ENCODE results near the gene ANKRD42.

Gene ANKRD42

DNA sequence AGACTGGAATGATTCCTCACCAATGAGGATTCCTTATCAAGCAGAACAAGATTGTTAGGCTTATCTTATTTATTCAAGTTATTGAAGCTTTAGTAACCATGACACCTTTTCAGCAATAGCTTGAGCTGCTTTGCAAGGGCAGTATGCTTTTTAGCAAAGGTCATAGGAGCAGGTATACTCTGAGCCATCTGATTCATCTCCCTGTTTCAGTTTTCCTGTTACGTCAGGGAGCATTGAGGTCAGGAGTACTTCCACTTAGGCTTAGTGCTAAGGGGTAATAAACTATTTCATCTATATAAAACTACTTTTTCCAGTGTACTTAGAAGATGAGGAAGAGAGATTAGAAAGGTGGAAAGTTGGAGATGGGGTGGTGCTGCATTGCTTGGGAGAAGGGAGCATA, 17.7 kb upstream of the ANKRD42 start:
- no peak overlapping the region for H2BK15ac ChIP-seq (ENCODE audit: low read depth, poor library complexity, severe bottlenecking)
- H4K8ac ChIP-seq (ENCODE audit: low read length) = no peak overlapping the region
- H3K23ac ChIP-seq (ENCODE audit: low read length in 2 of 2) = no peak overlapping the region
- no peak for DNase-seq
- H3K4ac ChIP-seq (ENCODE audit: low read depth in 1 of 2, low read length in 2 of 2) = no peak overlapping the region
- peaks cover 27 to 85% of the 10 kb centered on the region in 2 experiments for H3K36me3 ChIP-seq (ENCODE audit: control insufficient read depth in 1 of 2, insufficient read depth in 2 of 2, low read depth in 1 of 2, low read length in 2 of 2)
- peaks cover 2% of the 10 kb centered on the region for H3K4me1 ChIP-seq (ENCODE audit: control insufficient read depth, insufficient read depth, low read depth, low read length)
- no peak overlapping the region for H2BK5ac ChIP-seq (ENCODE audit: low read depth, low read length, poor library complexity, severe bottlenecking)
- H2AK5ac ChIP-seq (ENCODE audit: low read length, severe bottlenecking) = no peak overlapping the region
- no peak overlapping the region for H3K14ac ChIP-seq (ENCODE audit: low read length in 2 of 2)
- no peak overlapping the region for H2AFZ ChIP-seq (ENCODE audit: low read depth, low read length)
- no peak overlapping the region for H3K18ac ChIP-seq (ENCODE audit: low read depth in 1 of 2, low read length in 2 of 2)
- peaks cover 2% of the 10 kb centered on the region for H3K79me1 ChIP-seq (replicated peaks; ENCODE audit: low read length, poor library complexity, severe bottlenecking)
- no peaks in the 10 kb centered on the region for H3K27me3 ChIP-seq (ENCODE audit: control insufficient read depth in 1 of 2, insufficient read depth in 1 of 2, low read length in 2 of 2)
- no peak overlapping the region for H3K4me3 ChIP-seq (ENCODE audit: insufficient read depth in 1 of 2, low read depth in 1 of 2, low read length in 2 of 2)
- no peak overlapping the region for H2BK120ac ChIP-seq (ENCODE audit: low read depth, low read length)
- no CpG with 5 or more reads among the region's 1 CpG for WGBS
- no peak overlapping the region for H3K9ac ChIP-seq (ENCODE audit: low read length)
- no peak overlapping the region for H4K91ac ChIP-seq (ENCODE audit: low read length)
- H3K9me3 ChIP-seq (ENCODE audit: control insufficient read depth, low read length) = no peaks in the 10 kb centered on the region
- no peak overlapping the region for H2BK12ac ChIP-seq (ENCODE audit: low read length in 2 of 2)
- H3K27ac ChIP-seq (ENCODE audit: low read length, poor library complexity, severe bottlenecking) = no peak overlapping the region
- no peak overlapping the region for H3K4me2 ChIP-seq (ENCODE audit: low read length, poor library complexity, severe bottlenecking)

DNA sequence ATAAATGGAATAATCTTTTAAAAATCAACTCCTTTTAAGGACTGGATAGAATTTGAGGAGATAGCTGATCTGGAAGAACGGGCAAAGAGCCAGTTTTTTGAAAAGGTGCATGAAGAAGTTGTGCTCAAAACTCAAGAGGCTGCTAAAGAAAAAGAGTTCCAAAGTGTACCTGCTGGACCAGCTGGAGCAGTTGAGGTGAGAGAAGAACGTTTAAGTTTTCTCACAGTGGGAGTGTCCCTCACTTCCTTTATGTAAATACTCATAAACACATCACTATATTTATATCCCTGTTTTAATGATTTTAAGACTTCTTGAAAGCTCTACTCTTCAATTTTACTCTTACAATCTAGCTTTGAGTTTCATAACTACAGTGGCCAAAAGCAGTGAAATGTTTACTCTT, 11.7 kb upstream of the ANKRD42 start:
- Histone ChIP-seq H4K91ac (ENCODE audit: low read length) (no peak overlapping the region), H3K27ac (ENCODE audit: low read length, poor library complexity, severe bottlenecking) (no peak overlapping the region), H3K27me3 (ENCODE audit: control insufficient read depth in 1 of 2, insufficient read depth in 1 of 2, low read length in 2 of 2) (no peaks in the 10 kb centered on the region), H2BK12ac (ENCODE audit: low read length in 2 of 2) (no peak overlapping the region), H3K4me3 (ENCODE audit: insufficient read depth in 1 of 2, low read depth in 1 of 2, low read length in 2 of 2) (no peak overlapping the region), H3K4me1 (ENCODE audit: control insufficient read depth, insufficient read depth, low read depth, low read length) (no peaks in the 10 kb centered on the region), H2AFZ (ENCODE audit: low read depth, low read length) (no peak overlapping the region), H3K9ac (ENCODE audit: low read length) (peak overlapping the region; percentile 13), H3K79me1 (replicated peaks; ENCODE audit: low read length, poor library complexity, severe bottlenecking) (peaks cover 4% of the 10 kb centered on the region), H3K18ac (ENCODE audit: low read depth in 1 of 2, low read length in 2 of 2) (no peak overlapping the region), H2BK15ac (ENCODE audit: low read depth, poor library complexity, severe bottlenecking) (no peak overlapping the region), H3K4me2 (ENCODE audit: low read length, poor library complexity, severe bottlenecking) (no peak overlapping the region), H3K23ac (ENCODE audit: low read length in 2 of 2) (no peak overlapping the region), H3K4ac (ENCODE audit: low read depth in 1 of 2, low read length in 2 of 2) (no peak overlapping the region), H3K14ac (ENCODE audit: low read length in 2 of 2) (no peak overlapping the region), H4K8ac (ENCODE audit: low read length) (no peak overlapping the region), H2AK5ac (ENCODE audit: low read length, severe bottlenecking) (no peak overlapping the region), H2BK120ac (ENCODE audit: low read depth, low read length) (no peak overlapping the region), H2BK5ac (ENCODE audit: low read depth, low read length, poor library complexity, severe bottlenecking) (peak overlapping the region; percentile 31), H3K36me3 (ENCODE audit: control insufficient read depth in 1 of 2, insufficient read depth in 2 of 2, low read depth in 1 of 2, low read length in 2 of 2) (peaks cover 21 to 95% of the 10 kb centered on the region in 2 experiments), H3K9me3 (ENCODE audit: control insufficient read depth, low read length) (no peaks in the 10 kb centered on the region)
- whole genome bisulfite sequencing = 100% methylated on average over 1 of the region's 2 CpGs
- no peak for DNase-seq

- Histone ChIP-seq H3K4ac (ENCODE audit: low read depth in 1 of 2, low read length in 2 of 2) (no peak overlapping the region), H4K91ac (ENCODE audit: low read length) (no peak overlapping the region), H3K23ac (ENCODE audit: low read length in 2 of 2) (no peak overlapping the region), H3K79me1 (replicated peaks; ENCODE audit: low read length, poor library complexity, severe bottlenecking) (peaks cover 3% of the 10 kb centered on the region), H2AFZ (ENCODE audit: low read depth, low read length) (no peak overlapping the region), H3K14ac (ENCODE audit: low read length in 2 of 2) (no peak overlapping the region), H4K8ac (ENCODE audit: low read length) (no peak overlapping the region), H3K4me2 (ENCODE audit: low read length, poor library complexity, severe bottlenecking) (no peak overlapping the region), H2AK5ac (ENCODE audit: low read length, severe bottlenecking) (no peak overlapping the region), H2BK5ac (ENCODE audit: low read depth, low read length, poor library complexity, severe bottlenecking) (no peak overlapping the region), H2BK15ac (ENCODE audit: low read depth, poor library complexity, severe bottlenecking) (no peak overlapping the region), H3K4me3 (ENCODE audit: insufficient read depth in 1 of 2, low read depth in 1 of 2, low read length in 2 of 2) (no peak overlapping the region), H3K36me3 (ENCODE audit: control insufficient read depth in 1 of 2, insufficient read depth in 2 of 2, low read depth in 1 of 2, low read length in 2 of 2) (peaks cover 15 to 93% of the 10 kb centered on the region in 2 experiments), H3K9ac (ENCODE audit: low read length) (no peak overlapping the region), H3K9me3 (ENCODE audit: control insufficient read depth, low read length) (no peaks in the 10 kb centered on the region), H3K27me3 (ENCODE audit: control insufficient read depth in 1 of 2, insufficient read depth in 1 of 2, low read length in 2 of 2) (no peaks in the 10 kb centered on the region), H2BK12ac (ENCODE audit: low read length in 2 of 2) (no peak overlapping the region), H3K27ac (ENCODE audit: low read length, poor library complexity, severe bottlenecking) (no peak overlapping the region), H2BK120ac (ENCODE audit: low read depth, low read length) (no peak overlapping the region), H3K4me1 (ENCODE audit: control insufficient read depth, insufficient read depth, low read depth, low read length) (no peaks in the 10 kb centered on the region), H3K18ac (ENCODE audit: low read depth in 1 of 2, low read length in 2 of 2) (no peak overlapping the region)
- no peak for DNase-seq
- 100% methylated on average over 1 of the region's 1 CpG for WGBS
Observed at GRCh38 chr11:83185767-83186166, 7.7 kb upstream of the ANKRD42 start.

- Histone ChIP-seq H3K4me1 (ENCODE audit: control insufficient read depth, insufficient read depth, low read depth, low read length) (peaks cover 4% of the 10 kb centered on the region), H3K36me3 (ENCODE audit: control insufficient read depth in 1 of 2, insufficient read depth in 2 of 2, low read depth in 1 of 2, low read length in 2 of 2) (peaks cover 18 to 94% of the 10 kb centered on the region in 2 experiments), H3K4me2 (ENCODE audit: low read length, poor library complexity, severe bottlenecking) (no peak overlapping the region), H3K27me3 (ENCODE audit: control insufficient read depth in 1 of 2, insufficient read depth in 1 of 2, low read length in 2 of 2) (no peaks in the 10 kb centered on the region), H3K4ac (ENCODE audit: low read depth in 1 of 2, low read length in 2 of 2) (no peak overlapping the region), H2AK5ac (ENCODE audit: low read length, severe bottlenecking) (no peak overlapping the region), H3K9ac (ENCODE audit: low read length) (no peak overlapping the region), H3K23ac (ENCODE audit: low read length in 2 of 2) (no peak overlapping the region), H2BK15ac (ENCODE audit: low read depth, poor library complexity, severe bottlenecking) (no peak overlapping the region), H2BK120ac (ENCODE audit: low read depth, low read length) (no peak overlapping the region), H4K91ac (ENCODE audit: low read length) (no peak overlapping the region), H2AFZ (ENCODE audit: low read depth, low read length) (no peak overlapping the region), H3K14ac (ENCODE audit: low read length in 2 of 2) (no peak overlapping the region), H3K4me3 (ENCODE audit: insufficient read depth in 1 of 2, low read depth in 1 of 2, low read length in 2 of 2) (no peak overlapping the region), H2BK12ac (ENCODE audit: low read length in 2 of 2) (no peak overlapping the region), H3K79me1 (replicated peaks; ENCODE audit: low read length, poor library complexity, severe bottlenecking) (peaks cover 3% of the 10 kb centered on the region), H3K9me3 (ENCODE audit: control insufficient read depth, low read length) (no peaks in the 10 kb centered on the region), H3K18ac (ENCODE audit: low read depth in 1 of 2, low read length in 2 of 2) (no peak overlapping the region), H4K8ac (ENCODE audit: low read length) (no peak overlapping the region), H2BK5ac (ENCODE audit: low read depth, low read length, poor library complexity, severe bottlenecking) (no peak overlapping the region), H3K27ac (ENCODE audit: low read length, poor library complexity, severe bottlenecking) (no peak overlapping the region)
- no peak for DNase-seq
- 98% methylated on average over 4 of the region's 4 CpGs for WGBS
Observed at GRCh38 chr11:83187465-83187864, 6.0 kb upstream of the ANKRD42 start.
